Colonic mucosa (tissue), 4 donors: ENCODE results near the gene ZNF74. TPM values are rescaled to one million over a fixed set of nuclear protein-coding genes. Genes with fewer than 3 reads are reported as not detected.
"Not testable (repeated sequence)": the region's sequence is repeated elsewhere in the genome, so short reads cannot be mapped to it uniquely, and the experiment has no call there.

Experiments used
- DNase-seq: peaks from one replicate; pipeline ENCODE4 v3.0.0-alpha.2; 2020
- H3K27ac ChIP-seq: fragments of 200-600 bp; one replicate; pipeline ENCODE4 v1.8.0; 2021
- H3K27me3 ChIP-seq: fragments of 200-600 bp; one replicate; pipeline ENCODE4 v1.8.0; 2021
- H3K36me3 ChIP-seq: fragments of 200-600 bp; one replicate; pipeline ENCODE4 v1.8.0; 2021
- H3K4me1 ChIP-seq: fragments of 200-600 bp; one replicate; pipeline ENCODE4 v1.8.0; 2021; ENCODE audit warnings: mild to moderate bottlenecking
- H3K4me3 ChIP-seq: fragments of 200-600 bp; one replicate; pipeline ENCODE4 v1.8.0; 2021
- H3K9ac ChIP-seq, 2 donors: one replicate each; pipeline ENCODE4 v1.7.0; 2013; ENCODE audit warnings: control low read depth in 2 of 2, low read depth in 2 of 2, low read length in 2 of 2
- H3K9me3 ChIP-seq: fragments of 200-600 bp; one replicate; pipeline ENCODE4 v1.8.0; 2021
- intact Hi-C: fragments of 100-400 bp; cut with DNase I; formaldehyde crosslinking; loops from one replicate; pipeline ENCODE4 v1.14.1; 2022
- total RNA-seq, 2 donors: library from RNA; stranded (reverse); fragmentation: NEBNext Ultra II Directional in 1 of 2; extraction: Animal tissue kit (Norgen Biotek cat#: 25700) in 1 of 2; gene quantifications; one replicate each; pipeline ENCODE4 v1.2.1, GENCODE V29; 2021
- TF ChIP-seq, protein P1 (sequence below): fragments of 200-600 bp; IDR thresholded peaks from one replicate; pipeline ENCODE4 v1.8.0; 2022; ENCODE audit warnings: antibody characterized with exemption, mild to moderate bottlenecking
- donor health status: healthy.
- donor health status: DM: no; HTN: no; CAD: no.
- donor health status: DM: no; HTN: no; CAD: no.

Gene ZNF74
- total RNA-seq, 2 donors from 2014 or later = 6.2 to 7.8 TPM

DNA sequence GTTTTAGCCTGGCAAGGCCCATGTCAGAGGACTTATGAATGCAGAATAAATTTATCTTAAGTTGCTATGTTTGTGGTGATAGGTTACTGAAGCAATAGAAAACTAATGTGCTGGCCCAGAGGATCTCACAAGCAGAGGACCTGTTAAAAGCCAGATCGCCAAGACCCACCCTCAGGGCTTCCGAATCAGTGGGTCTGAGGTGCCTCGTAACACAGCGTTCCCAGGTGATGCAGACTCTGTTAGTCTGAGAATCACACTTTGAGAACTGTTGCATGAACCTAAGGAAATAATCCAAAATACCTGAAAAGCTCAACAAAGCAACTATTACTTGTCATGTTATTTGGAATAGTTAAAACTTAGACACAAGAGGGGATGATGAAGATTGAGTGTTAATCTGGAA lies 50.4 kb downstream of the ZNF74 start:
- H3K27me3 ChIP-seq = no peaks in the 10 kb centered on the region
- no peak overlapping the region for H3K9ac ChIP-seq
- TF ChIP-seq, protein P1, sequence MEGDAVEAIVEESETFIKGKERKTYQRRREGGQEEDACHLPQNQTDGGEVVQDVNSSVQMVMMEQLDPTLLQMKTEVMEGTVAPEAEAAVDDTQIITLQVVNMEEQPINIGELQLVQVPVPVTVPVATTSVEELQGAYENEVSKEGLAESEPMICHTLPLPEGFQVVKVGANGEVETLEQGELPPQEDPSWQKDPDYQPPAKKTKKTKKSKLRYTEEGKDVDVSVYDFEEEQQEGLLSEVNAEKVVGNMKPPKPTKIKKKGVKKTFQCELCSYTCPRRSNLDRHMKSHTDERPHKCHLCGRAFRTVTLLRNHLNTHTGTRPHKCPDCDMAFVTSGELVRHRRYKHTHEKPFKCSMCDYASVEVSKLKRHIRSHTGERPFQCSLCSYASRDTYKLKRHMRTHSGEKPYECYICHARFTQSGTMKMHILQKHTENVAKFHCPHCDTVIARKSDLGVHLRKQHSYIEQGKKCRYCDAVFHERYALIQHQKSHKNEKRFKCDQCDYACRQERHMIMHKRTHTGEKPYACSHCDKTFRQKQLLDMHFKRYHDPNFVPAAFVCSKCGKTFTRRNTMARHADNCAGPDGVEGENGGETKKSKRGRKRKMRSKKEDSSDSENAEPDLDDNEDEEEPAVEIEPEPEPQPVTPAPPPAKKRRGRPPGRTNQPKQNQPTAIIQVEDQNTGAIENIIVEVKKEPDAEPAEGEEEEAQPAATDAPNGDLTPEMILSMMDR = no peak
- no peaks in the 10 kb centered on the region for H3K4me1 ChIP-seq
- no peaks in the 10 kb centered on the region for H3K36me3 ChIP-seq
- H3K9me3 ChIP-seq = no peaks in the 10 kb centered on the region
- intact Hi-C loops = no loop called here
- H3K27ac ChIP-seq = no peak overlapping the region
- H3K4me3 ChIP-seq = no peak overlapping the region
- DNase-seq = no peak

DNA sequence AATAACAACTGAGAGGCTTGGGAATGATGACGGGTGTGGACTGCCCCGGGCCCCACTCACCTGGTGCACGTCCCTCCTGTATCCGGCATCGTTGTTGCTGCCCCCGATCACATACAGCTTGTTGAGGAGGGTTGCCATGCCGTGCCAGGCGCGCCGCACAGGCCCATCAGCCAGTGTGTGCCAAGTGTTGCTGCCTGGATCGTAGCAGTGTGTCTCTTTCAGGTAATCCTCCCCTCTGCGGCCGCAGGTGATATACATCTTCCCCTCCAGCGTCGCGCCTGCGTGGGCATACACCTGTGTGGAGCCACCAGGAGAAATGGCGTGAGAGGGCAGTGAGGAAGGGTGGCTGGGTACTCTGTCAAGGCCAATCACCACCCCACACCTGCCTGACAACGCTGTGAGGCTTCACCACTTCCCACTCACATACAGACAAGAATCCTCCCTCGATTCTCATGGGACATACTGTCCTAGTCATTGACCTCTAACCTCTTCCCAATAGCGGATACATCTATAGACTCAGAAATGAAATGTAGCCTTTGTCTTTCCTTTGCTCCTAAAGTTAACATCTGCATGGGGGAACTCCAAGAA lies 52.5 kb downstream of the ZNF74 start:
- Histone ChIP-seq H3K27ac (no peak overlapping the region), H3K27me3 (no peaks in the 10 kb centered on the region), H3K9ac (no peak overlapping the region), H3K9me3 (no peaks in the 10 kb centered on the region), H3K4me1 (no peaks in the 10 kb centered on the region), H3K4me3 (no peak overlapping the region), H3K36me3 (no peaks in the 10 kb centered on the region)
- DNase-seq = no peak
- TF ChIP-seq, protein P1 = no peak
- intact Hi-C loops = no loop called here

DNA sequence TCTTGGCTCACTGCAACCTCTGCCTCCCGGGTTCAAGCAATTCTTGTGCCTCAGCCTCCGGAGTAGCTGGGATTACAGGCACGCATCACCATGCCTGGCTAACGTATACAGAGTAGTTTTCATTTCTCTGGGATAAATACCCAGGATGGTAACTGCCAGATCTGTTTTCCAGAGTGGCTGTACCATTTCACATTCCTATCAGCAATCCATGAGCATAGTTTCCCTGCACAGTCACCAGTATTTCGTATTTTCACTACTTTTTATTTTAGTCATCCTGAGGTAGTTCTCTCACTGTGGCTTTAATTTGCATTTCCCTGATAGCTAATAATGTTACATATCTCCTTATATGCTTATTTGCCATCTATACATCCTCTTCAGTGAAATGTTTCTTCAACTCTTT lies 54.7 kb downstream of the ZNF74 start:
- TF ChIP-seq, protein P1 = no peak
- Histone ChIP-seq H3K27ac (no peak overlapping the region), H3K9me3 (no peaks in the 10 kb centered on the region), H3K36me3 (no peaks in the 10 kb centered on the region), H3K27me3 (no peaks in the 10 kb centered on the region), H3K4me3 (no peak overlapping the region), H3K4me1 (no peaks in the 10 kb centered on the region), H3K9ac (no peak overlapping the region)
- intact Hi-C loops = no loop called here
- no peak for DNase-seq

DNA sequence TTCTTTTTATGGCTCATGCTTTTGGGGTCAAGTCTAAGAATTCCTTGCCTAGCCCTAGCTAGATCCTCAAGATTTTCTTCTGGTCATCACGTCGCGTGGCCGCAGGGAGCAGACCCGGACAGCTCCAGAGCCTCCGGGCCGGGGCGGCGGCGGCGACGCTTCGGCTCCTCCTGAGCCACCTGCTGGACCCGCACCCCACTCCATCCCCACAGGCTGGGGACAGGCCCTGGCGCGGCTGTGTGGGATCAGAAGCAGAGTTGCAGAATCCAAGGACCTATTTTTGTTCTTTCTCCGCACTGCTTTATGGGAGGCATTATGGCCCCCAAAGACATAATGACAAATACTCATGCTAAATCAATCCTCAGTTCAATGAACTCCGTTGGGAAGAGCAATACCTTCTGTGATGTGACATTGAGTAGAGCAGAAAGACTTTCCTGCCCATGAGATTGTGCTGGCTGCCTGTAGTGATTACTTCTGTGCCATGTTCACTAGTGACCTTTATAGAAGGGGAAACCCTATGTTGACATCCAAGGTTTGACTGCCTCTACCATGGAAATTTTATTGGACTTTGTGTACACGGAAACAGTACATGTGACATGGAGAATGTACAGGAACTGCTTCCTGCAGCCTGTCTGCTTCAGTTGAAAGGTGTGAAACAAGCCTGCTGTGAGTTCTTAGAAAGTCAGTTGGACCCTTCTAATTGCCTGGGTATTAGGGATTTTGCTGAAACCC lies 56.0 kb downstream of the ZNF74 start:
- no peaks in the 10 kb centered on the region for H3K4me1 ChIP-seq
- H3K36me3 ChIP-seq = no peaks in the 10 kb centered on the region
- no peak for DNase-seq
- intact Hi-C loops = no loop called here
- H3K27me3 ChIP-seq = no peaks in the 10 kb centered on the region
- no peaks in the 10 kb centered on the region for H3K9me3 ChIP-seq
- H3K9ac ChIP-seq = no peak overlapping the region
- H3K27ac ChIP-seq = no peak overlapping the region
- no peak overlapping the region for H3K4me3 ChIP-seq
- TF ChIP-seq, protein P1 = no peak

DNA sequence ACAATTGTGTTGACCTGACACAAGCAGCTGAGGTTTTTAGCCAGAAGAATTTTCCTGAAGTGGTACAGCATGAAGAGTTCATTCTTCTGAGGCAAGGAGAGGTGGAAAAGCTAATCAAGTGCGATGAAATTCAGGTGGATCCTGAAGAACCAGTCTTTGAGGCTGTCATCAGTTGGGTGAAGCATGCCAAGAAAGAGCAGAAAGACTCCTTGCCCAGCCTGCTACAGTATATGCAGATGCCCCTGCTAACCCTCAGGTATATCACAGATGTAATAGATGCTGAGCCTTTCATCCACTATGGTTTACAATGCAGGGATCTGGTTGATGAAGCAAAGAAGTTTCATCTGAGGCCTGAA lies 56.6 kb downstream of the ZNF74 start:
- no peaks in the 10 kb centered on the region for H3K36me3 ChIP-seq
- TF ChIP-seq, protein P1 = no peak
- no peak overlapping the region for H3K4me3 ChIP-seq
- H3K27ac ChIP-seq = no peak overlapping the region
- H3K27me3 ChIP-seq = no peaks in the 10 kb centered on the region
- no peak overlapping the region for H3K9ac ChIP-seq
- intact Hi-C loops = no loop called here
- H3K4me1 ChIP-seq = no peaks in the 10 kb centered on the region
- H3K9me3 ChIP-seq = no peaks in the 10 kb centered on the region
- DNase-seq = no peak

DNA sequence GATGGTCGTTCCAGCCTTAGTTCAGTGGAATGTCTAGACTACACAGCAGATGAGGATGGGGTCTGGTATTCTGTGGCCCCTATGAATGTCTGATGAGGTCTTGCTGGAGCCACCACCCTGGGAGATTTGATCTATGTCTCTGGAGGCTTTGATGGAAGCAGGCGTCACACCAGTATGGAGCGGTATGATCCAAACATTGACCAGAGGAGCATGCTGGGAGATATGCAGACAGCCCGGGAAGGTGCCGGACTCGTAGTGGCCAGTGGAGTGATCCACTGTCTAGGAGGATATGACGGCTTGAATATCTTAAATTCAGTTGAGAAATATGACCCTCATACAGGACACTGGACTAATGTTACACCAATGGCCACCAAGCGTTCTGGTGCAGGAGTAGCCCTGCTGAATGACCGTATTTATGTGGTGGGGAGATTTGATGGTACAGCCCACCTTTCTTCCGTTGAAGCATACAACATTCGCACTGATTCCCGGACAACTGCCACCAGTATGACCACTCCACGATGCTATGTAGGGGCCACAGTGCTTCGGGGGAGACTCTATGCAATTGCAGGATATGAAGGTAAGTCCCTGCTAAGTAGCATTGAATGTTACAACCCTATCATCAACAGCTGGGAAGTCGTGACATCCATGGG lies 57.3 kb downstream of the ZNF74 start:
- DNase-seq, H3K9ac ChIP-seq, H3K27me3 ChIP-seq, H3K36me3 ChIP-seq, H3K4me1 ChIP-seq, H3K4me3 ChIP-seq, H3K27ac ChIP-seq, H3K9me3 ChIP-seq, intact Hi-C loops: not testable (repeated sequence)
